Measurements from ENCODE around the gene PITPNM3. TPM values are rescaled to one million over a fixed set of nuclear protein-coding genes. Genes with fewer than 3 reads are reported as not detected.

Gene PITPNM3
- total and polyA plus RNA-seq, 11 donors = 0.16 to 1.7 (median 0.33) TPM

DNA sequence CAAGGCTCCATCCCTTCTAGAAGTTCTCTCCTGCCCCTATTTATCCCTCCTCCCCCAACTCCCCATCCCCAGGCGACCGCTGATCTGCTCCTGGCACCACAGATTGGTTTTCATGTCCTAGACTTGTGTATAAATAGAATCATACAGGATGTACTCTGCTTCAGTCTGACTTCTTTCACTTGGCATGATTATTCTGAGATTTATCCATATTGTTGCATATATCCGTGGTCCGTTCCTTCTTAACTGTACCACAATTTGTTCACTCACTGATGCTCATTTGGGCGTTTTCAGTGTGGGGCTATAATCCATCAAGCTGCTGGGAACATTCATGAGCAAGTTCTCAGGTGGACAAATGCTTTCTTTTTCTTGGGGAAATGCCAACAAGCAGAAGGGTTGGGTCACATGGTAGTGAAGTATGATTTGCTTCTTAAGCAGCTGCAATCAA, 23.9 kb downstream of the PITPNM3 start:
- no peaks in the 10 kb centered on the region for H3K36me3 ChIP-seq
- H3K27ac ChIP-seq = no peak overlapping the region
- ATAC-seq (peak in 3 of 4 donors; percentile 39 to 57 (median 47)), DNase-seq (no peak)
- intact Hi-C loops (cut with DNase I) = no loop called here
- no peaks in the 10 kb centered on the region for H3K9me3 ChIP-seq
- H3K4me1 ChIP-seq = no peaks in the 10 kb centered on the region
- no peak overlapping the region for H3K4me3 ChIP-seq
- H3K27me3 ChIP-seq = no peaks in the 10 kb centered on the region
- WGBS, 4 donors = 41 to 56% (median 48%) methylated on average over 5 of the region's 5 CpGs
- TF ChIP-seq, protein P1, sequence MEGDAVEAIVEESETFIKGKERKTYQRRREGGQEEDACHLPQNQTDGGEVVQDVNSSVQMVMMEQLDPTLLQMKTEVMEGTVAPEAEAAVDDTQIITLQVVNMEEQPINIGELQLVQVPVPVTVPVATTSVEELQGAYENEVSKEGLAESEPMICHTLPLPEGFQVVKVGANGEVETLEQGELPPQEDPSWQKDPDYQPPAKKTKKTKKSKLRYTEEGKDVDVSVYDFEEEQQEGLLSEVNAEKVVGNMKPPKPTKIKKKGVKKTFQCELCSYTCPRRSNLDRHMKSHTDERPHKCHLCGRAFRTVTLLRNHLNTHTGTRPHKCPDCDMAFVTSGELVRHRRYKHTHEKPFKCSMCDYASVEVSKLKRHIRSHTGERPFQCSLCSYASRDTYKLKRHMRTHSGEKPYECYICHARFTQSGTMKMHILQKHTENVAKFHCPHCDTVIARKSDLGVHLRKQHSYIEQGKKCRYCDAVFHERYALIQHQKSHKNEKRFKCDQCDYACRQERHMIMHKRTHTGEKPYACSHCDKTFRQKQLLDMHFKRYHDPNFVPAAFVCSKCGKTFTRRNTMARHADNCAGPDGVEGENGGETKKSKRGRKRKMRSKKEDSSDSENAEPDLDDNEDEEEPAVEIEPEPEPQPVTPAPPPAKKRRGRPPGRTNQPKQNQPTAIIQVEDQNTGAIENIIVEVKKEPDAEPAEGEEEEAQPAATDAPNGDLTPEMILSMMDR (IDR thresholded peaks at IDR 0.05) = no peak
- no peak for TF ChIP-seq POLR2A (IDR thresholded peaks at IDR 0.05)

DNA sequence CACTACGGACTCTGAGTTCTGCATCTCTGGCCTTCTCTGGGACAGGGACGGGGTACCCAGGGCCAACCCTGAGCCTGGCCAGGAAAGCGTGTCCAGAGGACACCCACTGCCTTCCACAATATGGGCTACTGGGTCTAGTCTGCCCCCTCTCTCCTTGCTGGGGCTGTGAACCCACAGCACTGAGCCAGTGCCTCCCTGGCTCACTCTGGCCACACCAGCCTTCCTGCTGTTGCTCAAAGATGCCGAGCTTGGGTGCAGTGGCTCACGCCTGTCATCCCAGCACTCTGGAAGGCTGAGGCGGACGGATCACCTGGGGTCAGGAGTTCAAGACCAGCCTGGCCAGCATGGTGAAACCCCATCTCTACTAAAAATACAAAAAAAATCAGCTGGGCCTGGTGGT, 24.8 kb downstream of the PITPNM3 start:
- ATAC-seq = no peak
- intact Hi-C loops (cut with DNase I) = no loop called here

GRCh38 chr17:6530324-6530920, 25.9 kb downstream of the PITPNM3 start:
- intact Hi-C loops (cut with DNase I) = no loop called here
- Histone ChIP-seq H3K9me3 (no peaks in the 10 kb centered on the region), H3K4me1 (no peaks in the 10 kb centered on the region), H3K27ac (no peak overlapping the region), H3K36me3 (no peaks in the 10 kb centered on the region), H3K27me3 (no peaks in the 10 kb centered on the region), H3K4me3 (no peak overlapping the region)
- ATAC-seq (no peak), DNase-seq (no peak)
- WGBS, 4 donors = 76 to 79% (median 78%) methylated on average over 4 to 5 of the region's 5 CpGs
- TF ChIP-seq POLR2A (IDR thresholded peaks at IDR 0.05) = no peak
- TF ChIP-seq, protein P1 (IDR thresholded peaks at IDR 0.05) = no peak

More for the DNA sequence above, 24.8 kb downstream of the PITPNM3 start:
- no peak overlapping the region for H3K27ac ChIP-seq
- no peaks in the 10 kb centered on the region for H3K9me3 ChIP-seq
- no peak for DNase-seq
- no peaks in the 10 kb centered on the region for H3K4me1 ChIP-seq
- H3K27me3 ChIP-seq = no peaks in the 10 kb centered on the region
- H3K4me3 ChIP-seq = no peak overlapping the region
- TF ChIP-seq, protein P1 (IDR thresholded peaks at IDR 0.05) = no peak
- TF ChIP-seq POLR2A (IDR thresholded peaks at IDR 0.05) = no peak
- WGBS, 4 donors = 67 to 85% (median 79%) methylated on average over 5 to 7 of the region's 7 CpGs
- no peaks in the 10 kb centered on the region for H3K36me3 ChIP-seq

DNA sequence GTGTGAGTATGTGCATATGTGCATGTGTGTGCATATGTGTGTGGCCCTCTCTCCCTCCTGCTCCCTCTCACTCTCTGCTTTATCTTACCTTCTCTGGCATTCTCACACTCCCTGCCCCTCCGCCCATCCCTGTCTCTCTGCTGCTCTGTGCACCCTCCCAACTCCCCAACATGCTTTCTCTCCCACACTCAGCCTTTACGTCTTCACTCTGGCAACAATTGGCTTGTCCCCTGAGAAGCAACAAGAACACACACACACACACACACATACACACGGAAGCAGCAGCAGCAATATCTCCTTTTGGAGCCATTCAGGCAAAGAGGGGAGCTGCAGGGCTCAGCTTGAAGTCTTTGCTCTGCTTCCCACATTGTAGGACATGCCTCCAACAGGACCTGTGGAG, 27.8 kb downstream of the PITPNM3 start:
- TF ChIP-seq POLR2A (IDR thresholded peaks at IDR 0.05) = no peak
- TF ChIP-seq, protein P1 (IDR thresholded peaks at IDR 0.05) = no peak
- H3K36me3 ChIP-seq = no peaks in the 10 kb centered on the region
- H3K27me3 ChIP-seq = no peaks in the 10 kb centered on the region
- H3K4me1 ChIP-seq = no peaks in the 10 kb centered on the region
- DNase-seq (no peak), ATAC-seq (no peak)
- intact Hi-C loops (cut with DNase I) = no loop called here
- H3K9me3 ChIP-seq = no peaks in the 10 kb centered on the region
- no peak overlapping the region for H3K4me3 ChIP-seq
- WGBS, 4 donors = 40 to 51% (median 45%) methylated on average over 3 of the region's 3 CpGs
- no peak overlapping the region for H3K27ac ChIP-seq

All from heart left ventricle (tissue), 16 donors.